Measurements from ENCODE around the gene MIPOL1.

- TF ChIP-seq, protein P1, sequence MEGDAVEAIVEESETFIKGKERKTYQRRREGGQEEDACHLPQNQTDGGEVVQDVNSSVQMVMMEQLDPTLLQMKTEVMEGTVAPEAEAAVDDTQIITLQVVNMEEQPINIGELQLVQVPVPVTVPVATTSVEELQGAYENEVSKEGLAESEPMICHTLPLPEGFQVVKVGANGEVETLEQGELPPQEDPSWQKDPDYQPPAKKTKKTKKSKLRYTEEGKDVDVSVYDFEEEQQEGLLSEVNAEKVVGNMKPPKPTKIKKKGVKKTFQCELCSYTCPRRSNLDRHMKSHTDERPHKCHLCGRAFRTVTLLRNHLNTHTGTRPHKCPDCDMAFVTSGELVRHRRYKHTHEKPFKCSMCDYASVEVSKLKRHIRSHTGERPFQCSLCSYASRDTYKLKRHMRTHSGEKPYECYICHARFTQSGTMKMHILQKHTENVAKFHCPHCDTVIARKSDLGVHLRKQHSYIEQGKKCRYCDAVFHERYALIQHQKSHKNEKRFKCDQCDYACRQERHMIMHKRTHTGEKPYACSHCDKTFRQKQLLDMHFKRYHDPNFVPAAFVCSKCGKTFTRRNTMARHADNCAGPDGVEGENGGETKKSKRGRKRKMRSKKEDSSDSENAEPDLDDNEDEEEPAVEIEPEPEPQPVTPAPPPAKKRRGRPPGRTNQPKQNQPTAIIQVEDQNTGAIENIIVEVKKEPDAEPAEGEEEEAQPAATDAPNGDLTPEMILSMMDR (conservative IDR thresholded peaks at IDR 0.05; ENCODE audit: low read length): no peak
- no peak for TF ChIP-seq EZH2phosphoT487 (IDR thresholded peaks at IDR 0.05; ENCODE audit: borderline replicate concordance)
Measured at GRCh38 chr14:37253905-37254304, 56.2 kb downstream of the MIPOL1 start.
